HCT116 (cell line): ENCODE data around the gene PRRG2. TPM values are rescaled to one million over a fixed set of nuclear protein-coding genes. Genes with fewer than 3 reads are reported as not detected.
A peak's percentile ranks its signal among the peaks of the same experiment; 100 is the strongest.

Experiments
- ATAC-seq: fragments of 200-7000 bp; cut with Tn5 transposase; 2 replicates; pipeline ENCODE4 v1.9.1; 2020; ENCODE audit warnings: mild to moderate bottlenecking, moderate library complexity
- BruUV-seq: library from RNA; stranded (reverse); fragments of 400-500 nt; replicated peaks from 2 replicates; lab custom pipeline; 2021; lab: Mats Ljungman, UMichigan
- CTCF ChIA-PET: fragments of 300-600 bp; sonication (Branson Sonifier 250); formaldehyde crosslinking; loops from one replicate; lab custom pipeline; 2021; ENCODE audit warnings: antibody characterized with exemption; lab: Charles Lee
- POLR2A ChIA-PET: fragments of 300-600, 350-600 bp; sonication (Branson Sonifier 250); formaldehyde crosslinking; loops from one replicate; lab custom pipeline; 2021; ENCODE audit warnings: antibody characterized with exemption; lab: Charles Lee
- RAD21 ChIA-PET, 2 experiments: fragments of 300-600 bp; sonication (Branson Sonifier 250); formaldehyde crosslinking; loops; one replicate each; lab custom pipeline; 2023; ENCODE audit warnings: low total read pairs in 2 of 2; ENCODE audit not compliant: uncharacterized antibody in 2 of 2, unreplicated experiment in 2 of 2, low non-redundant PET in 1 of 2; lab: Charles Lee
- DNase-seq: peaks from one replicate; pipeline ENCODE4 v3.0.0-alpha.2; 2010; ENCODE audit warnings: low read depth, low spot score
- H2AFZ ChIP-seq: fragments of 200-600 bp; shearing (Covaris generic), sonication (generic); 2 replicates; pipeline ENCODE4 v1.6.1; 2017; ENCODE audit warnings: low read depth, mixed run types, mixed read lengths, antibody characterized with exemption, low read length; ENCODE audit not compliant: poor library complexity, severe bottlenecking
- H3K27ac ChIP-seq: 2 replicates; pipeline ENCODE4 v1.5.1; 2012; ENCODE audit warnings: low read depth, low read length
- H3K27me3 ChIP-seq: fragments of 200-600 bp; sonication (generic); 2 replicates; pipeline ENCODE4 v1.6.1; 2016; ENCODE audit warnings: mixed run types, low read length, mixed read lengths; ENCODE audit not compliant: insufficient read depth
- H3K36me3 ChIP-seq, 2 experiments: fragments of 200-500 bp in 1 of 2; fragments of 200-600 bp in 1 of 2; sonication (Bioruptor generic) in 1 of 2; sonication (generic) in 1 of 2; 2 replicates each; pipeline versions ENCODE4 v1.5.1 to v1.6.1; 2014 to 2016; ENCODE audit warnings: low read length in 2 of 2, inconsistent platforms in 1 of 2, mixed read lengths in 1 of 2, mixed run types in 1 of 2; ENCODE audit not compliant: insufficient read depth in 2 of 2, control insufficient read depth in 1 of 2
- H3K4me1 ChIP-seq, 2 experiments: fragments of 200-600 bp in 1 of 2; sonication (generic) in 1 of 2; 2 replicates each; pipeline versions ENCODE4 v1.5.1 to v1.6.1; 2012 to 2017; ENCODE audit warnings: low read length in 2 of 2, inconsistent platforms in 1 of 2, mild to moderate bottlenecking in 1 of 2, mixed read lengths in 1 of 2, mixed run types in 1 of 2, moderate library complexity in 1 of 2; ENCODE audit not compliant: insufficient read depth in 2 of 2, control insufficient read depth in 1 of 2
- H3K4me2 ChIP-seq: fragments of 200-600 bp; sonication (generic); 2 replicates; pipeline ENCODE4 v1.6.1; 2017; ENCODE audit warnings: mixed run types, low read length, mixed read lengths
- H3K4me3 ChIP-seq, 2 experiments: fragments of 200-600 bp in 1 of 2; sonication (generic) in 1 of 2; replicated peaks in 1 of 2; 2 replicates each; pipeline ENCODE4 v1.5.1; 2011 to 2016; ENCODE audit warnings: low read length in 2 of 2, control low read depth in 1 of 2, low read depth in 1 of 2, mild to moderate bottlenecking in 1 of 2, mixed read lengths in 1 of 2, mixed run types in 1 of 2
- H3K79me2 ChIP-seq: fragments of 200-600 bp; sonication (generic); 2 replicates; pipeline ENCODE4 v1.6.1; 2017; ENCODE audit warnings: mild to moderate bottlenecking, mixed run types, low read length, moderate library complexity, mixed read lengths; ENCODE audit not compliant: insufficient read depth
- H3K9ac ChIP-seq: fragments of 200-600 bp; sonication (generic); 2 replicates; pipeline ENCODE4 v1.6.1; 2016; ENCODE audit warnings: low read length, mixed read lengths
- H3K9me2 ChIP-seq: fragments of 200-600 bp; sonication (generic), shearing (Covaris generic); 2 replicates; pipeline ENCODE4 v1.6.1; 2017; ENCODE audit warnings: mixed run types, mild to moderate bottlenecking, moderate library complexity; ENCODE audit not compliant: insufficient read depth
- H3K9me3 ChIP-seq, 2 experiments: fragments of 200-500 bp in 1 of 2; fragments of 200-600 bp in 1 of 2; sonication (Bioruptor generic) in 1 of 2; sonication (generic) in 1 of 2; 2 replicates each; pipeline ENCODE4 v1.6.1; 2014 to 2017; ENCODE audit warnings: low read length in 2 of 2, mixed read lengths in 2 of 2, inconsistent platforms in 1 of 2, low read depth in 1 of 2, mild to moderate bottlenecking in 1 of 2, mixed run types in 1 of 2, moderate library complexity in 1 of 2; ENCODE audit not compliant: control insufficient read depth in 1 of 2, insufficient read depth in 1 of 2
- H4K20me1 ChIP-seq: fragments of 200-600 bp; sonication (generic), shearing (Covaris generic); 2 replicates; pipeline ENCODE4 v1.6.1; 2017; ENCODE audit warnings: mixed run types, mild to moderate bottlenecking, moderate library complexity; ENCODE audit not compliant: insufficient read depth
- CBX3 ChIP-seq: IDR thresholded peaks from 2 replicates; pipeline ENCODE4 v1.6.1; 2012; ENCODE audit warnings: low read depth
- CEBPB ChIP-seq: IDR thresholded peaks from 2 replicates; pipeline ENCODE4 v1.6.1; 2012; ENCODE audit warnings: low read depth
- EZH2 ChIP-seq: fragments of 200-600 bp; sonication (generic); IDR thresholded peaks from 2 replicates; pipeline ENCODE4 v1.6.1; 2017; ENCODE audit warnings: antibody characterized with exemption, mixed run types
- EZH2phosphoT487 ChIP-seq: fragments of 200-600 bp; IDR thresholded peaks from 2 replicates; pipeline ENCODE4 v1.6.1; 2018; ENCODE audit warnings: antibody characterized with exemption, borderline replicate concordance
- FOSL1 ChIP-seq: IDR thresholded peaks from 2 replicates; pipeline ENCODE4 v1.6.1; 2012; ENCODE audit warnings: low read depth
- POLR2AphosphoS5 ChIP-seq: IDR thresholded peaks from 2 replicates; pipeline ENCODE4 v1.6.1; 2011; ENCODE audit warnings: mild to moderate bottlenecking, low read depth, low read length, moderate library complexity
- RAD21 ChIP-seq: IDR thresholded peaks from 2 replicates; pipeline ENCODE4 v1.6.1; 2012; ENCODE audit warnings: low read depth, mild to moderate bottlenecking
- SRF ChIP-seq: IDR thresholded peaks from 2 replicates; pipeline ENCODE4 v1.6.1; 2012; ENCODE audit warnings: low read depth
- TCF7L2 ChIP-seq: IDR thresholded peaks from 2 replicates; pipeline ENCODE4 v1.7.0; 2011; ENCODE audit warnings: borderline replicate concordance, inconsistent platforms; ENCODE audit not compliant: insufficient read depth, insufficient read length; ENCODE audit errors: extremely low read depth
- YY1 ChIP-seq: IDR thresholded peaks from 2 replicates; pipeline ENCODE4 v1.6.1; 2011; ENCODE audit warnings: low read length, low read depth, moderate library complexity, mild to moderate bottlenecking; ENCODE audit not compliant: insufficient replicate concordance; ENCODE audit errors: extremely low read depth
- ZBTB33 ChIP-seq: IDR thresholded peaks from 2 replicates; pipeline ENCODE4 v1.6.1; 2011; ENCODE audit warnings: mild to moderate bottlenecking, low read length, moderate library complexity; ENCODE audit not compliant: insufficient replicate concordance; ENCODE audit errors: extremely low read depth
- ZNF274 ChIP-seq: fragments of 200-500 bp; sonication (Bioruptor generic); IDR thresholded peaks from 2 replicates; pipeline ENCODE4 v1.6.1; 2014; ENCODE audit warnings: mild to moderate bottlenecking, low read depth, low read length, inconsistent platforms
- intact Hi-C: fragments of 100-400 bp; cut with micrococcal nuclease; formaldehyde crosslinking; loops from 2 replicates; pipeline ENCODE4 v1.10.0; 2022
- total RNA-seq: library from RNA; stranded (reverse); gene quantifications from one replicate; pipeline ENCODE4 v1.2.1, GENCODE V29; 2021; ENCODE audit not compliant: unreplicated experiment

The PRRG2 gene
- total RNA-seq, 1 experiment from 2014 or later, result 6.2 TPM

- TF ChIP-seq TCF7L2, result no peak
- TF ChIP-seq SRF, result no peak
- no peak for TF ChIP-seq EZH2phosphoT487
- TF ChIP-seq CEBPB, result no peak
- no peak for TF ChIP-seq RAD21
- TF ChIP-seq ZNF274, result no peak
These were observed 9.2 kb downstream of the PRRG2 start (continued) for GRCh38 chr19:49590071-49590970.

- Histone ChIP-seq H4K20me1 (peaks cover 8% of the 10 kb centered on the region; the same call in 1 of the 2 replicates), H3K27me3 (no peaks in the 10 kb centered on the region), H2AFZ (no peak within 1 kb of the TSS), H3K27ac (peak within 1 kb of the TSS; percentile 99), H3K4me2 (peak within 1 kb of the TSS; percentile 93), H3K9me3 (no peaks in the 10 kb centered on the region), H3K4me1 (peaks cover 10 to 33% of the 10 kb centered on the region in 2 experiments; a peak in 3 of 4 replicates), H3K9me2 (no peaks in the 10 kb centered on the region)
- CTCF ChIA-PET, result interaction anchor here (1.1 to 2.2 kb wide), 3 partner anchors 21 to 85 kb away, joined by 3 to 7 read pairs (median 3); no protein-coding TSS in a partner anchor
- no TSS peak for BruUV-seq
- intact Hi-C loops, result loop anchor here (1.0 to 5.0 kb wide), 3 partner anchors 49 to 174 kb away; partner anchors contain the start of genes PRMT1 and RRAS
- DNase-seq (no peak), ATAC-seq (peak; percentile 6; the same call in 1 of the 2 replicates)
- POLR2A ChIA-PET, result interaction anchor here (0.9 to 5.4 kb wide), 3 partner anchors 11 to 49 kb away, joined by 3 to 50 read pairs (median 15); partner anchors contain the start of genes NOSIP, PRRG2, RRAS and SCAF1
- RAD21 ChIA-PET, result interaction anchor here (0.6 to 1.2 kb wide), 3 partner anchors 10 to 85 kb away, joined by 3 to 6 read pairs (median 4); partner anchors contain the start of gene PRRG2 (in 1 of the 2)
- TF ChIP-seq POLR2AphosphoS5 (peak; percentile 63; the same call in 1 of the 2 replicates), FOSL1 (no peak), ZBTB33 (no peak), YY1 (peak; percentile 85), CEBPB (no peak), EZH2 (no peak), TCF7L2 (no peak), CBX3 (no peak)
- TF ChIP-seq, all 23 proteins: peak for 2
- H3K79me2 ChIP-seq, result peaks cover 33% of the 10 kb centered on the region
- peaks cover 6 to 14% of the 10 kb centered on the region in 2 experiments; a peak in 3 of 4 replicates for H3K36me3 ChIP-seq
- peak within 1 kb of the TSS; percentile 99 for H3K9ac ChIP-seq
- peak within 1 kb of the TSS; percentile 89 to 93 for H3K4me3 ChIP-seq
These were observed 10.0 kb downstream of the PRRG2 start, which contains the start of gene PRR12 for GRCh38 chr19:49590971-49591730. TSS of gene PRR12 (plus strand) at chr19:49591182. CDS start at chr19:49591655, 473 bp downstream.
